ENCODE results near the gene RHBDD3.

- no peak for TF ChIP-seq CTCF (IDR thresholded peaks at IDR 0.05)
- TF ChIP-seq POLR2A (IDR thresholded peaks at IDR 0.05), result no peak
Measured at GRCh38 chr22:29267462-29267857, 321 bp downstream of the RHBDD3 start.
